Brain microvascular endothelial cell (primary cell): ENCODE results near the gene GPR65.
"Not testable (repeated sequence)": the region's sequence is repeated elsewhere in the genome, so short reads cannot be mapped to it uniquely, and the experiment has no call there.

Experiments used
- DNase-seq: peaks from one replicate; pipeline ENCODE4 v3.0.0-alpha.2; 2020
- H3K27ac ChIP-seq: fragments of 250-450 bp; sonication (Bioruptor Pico); 2 replicates; pipeline ENCODE4 v1.5.1; 2020; ENCODE audit warnings: mild to moderate bottlenecking, moderate library complexity
- H3K27me3 ChIP-seq: fragments of 250-450 bp; sonication (Bioruptor Pico); replicated peaks from 2 replicates; pipeline ENCODE4 v1.5.1; 2020; ENCODE audit warnings: mild to moderate bottlenecking
- H3K36me3 ChIP-seq: fragments of 250-450 bp; sonication (Bioruptor Pico); replicated peaks from 2 replicates; pipeline ENCODE4 v1.5.1; 2020; ENCODE audit warnings: mild to moderate bottlenecking
- H3K4me3 ChIP-seq: 2 replicates; pipeline ENCODE4 v1.5.1; 2011; ENCODE audit warnings: low read depth, mild to moderate bottlenecking, control low read depth, low read length, moderate library complexity
- CTCF ChIP-seq: IDR thresholded peaks from 2 replicates; pipeline ENCODE4 v1.5.1; 2011; ENCODE audit warnings: low read depth, mild to moderate bottlenecking, moderate library complexity, low read length, control low read depth, inconsistent platforms; ENCODE audit errors: missing control alignments
- in situ Hi-C: cut with HindIII; loops from 2 replicates; pipeline ENCODE4 v1.10.0; 2017; ENCODE audit warnings: low sequenced_read_pairs, low pct_ligation_motif_present

Gene GPR65

GRCh38 chr14:88012495-88012894, 7.6 kb downstream of the GPR65 start:
- no peak overlapping the region for H3K4me3 ChIP-seq
- DNase-seq, result no peak
- in situ Hi-C loops, result no loop called here
- TF ChIP-seq CTCF, result no peak
- H3K27me3 ChIP-seq, result no peaks in the 10 kb centered on the region
- no peak overlapping the region for H3K27ac ChIP-seq
- H3K36me3 ChIP-seq, result no peaks in the 10 kb centered on the region

- DNase-seq, result peak; percentile 80
- in situ Hi-C loops, result no loop called here
- no peaks in the 10 kb centered on the region for H3K27me3 ChIP-seq
- no peak overlapping the region for H3K27ac ChIP-seq
- peak; percentile 92 for TF ChIP-seq CTCF
- H3K36me3 ChIP-seq, result no peaks in the 10 kb centered on the region
- H3K4me3 ChIP-seq, result no peak overlapping the region
These were observed 8.9 kb downstream of the GPR65 start for GRCh38 chr14:88013750-88014349.

- Histone ChIP-seq H3K36me3 (no peaks in the 10 kb centered on the region), H3K27me3 (no peaks in the 10 kb centered on the region), H3K4me3 (no peak overlapping the region), H3K27ac (no peak overlapping the region)
- in situ Hi-C loops, result no loop called here
- no peak for TF ChIP-seq CTCF
- no peak for DNase-seq
These were observed 11.8 kb downstream of the GPR65 start for GRCh38 chr14:88016768-88017167.

DNA sequence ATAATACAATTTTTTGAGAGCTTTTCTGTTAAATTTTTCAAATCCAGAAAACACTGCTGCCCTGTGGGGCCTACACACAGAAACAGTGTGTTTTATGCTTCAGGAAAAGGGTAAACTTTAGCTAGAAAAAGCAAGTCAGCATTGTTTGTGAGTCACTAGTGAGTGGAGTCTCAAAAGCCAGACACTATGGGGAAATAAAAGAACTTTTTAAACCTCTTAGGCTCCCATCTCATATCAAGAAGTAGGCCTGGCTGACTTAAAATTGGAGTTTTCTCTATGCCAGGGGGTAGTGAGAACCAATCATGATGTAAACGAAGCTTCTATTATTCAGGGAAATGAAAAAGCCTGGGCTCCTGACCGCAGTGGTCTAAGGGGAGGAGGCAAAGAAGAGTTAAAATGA, 12.6 kb downstream of the GPR65 start:
- no peak for DNase-seq
- Histone ChIP-seq H3K4me3 (no peak overlapping the region), H3K27me3 (no peaks in the 10 kb centered on the region), H3K36me3 (no peaks in the 10 kb centered on the region), H3K27ac (no peak overlapping the region)
- in situ Hi-C loops, result no loop called here
- no peak for TF ChIP-seq CTCF

GRCh38 chr14:88023658-88024187, 18.8 kb downstream of the GPR65 start:
- in situ Hi-C loops, result no loop called here
- Histone ChIP-seq H3K4me3 (no peak overlapping the region), H3K27ac (no peak overlapping the region), H3K27me3 (no peaks in the 10 kb centered on the region), H3K36me3 (no peaks in the 10 kb centered on the region)
- no peak for TF ChIP-seq CTCF
- DNase-seq, result no peak

GRCh38 chr14:88024252-88025086, 19.5 kb downstream of the GPR65 start:
- DNase-seq, in situ Hi-C loops, H3K4me3 ChIP-seq, H3K36me3 ChIP-seq, H3K27me3 ChIP-seq, H3K27ac ChIP-seq: not testable (repeated sequence)
